ENCODE results near the gene IL27RA. TPM values are rescaled to one million over a fixed set of nuclear protein-coding genes. Genes with fewer than 3 reads are reported as not detected.

Gene IL27RA
- total RNA-seq, 4 donors from 2014 or later, result 3.0 to 5.5 (median 4.5) TPM

GRCh38 chr19:13984186-13984585 is 47.4 kb upstream of the IL27RA start:
- Histone ChIP-seq H3K9me3 (no peaks in the 10 kb centered on the region), H3K4me1 (peaks cover 29 to 40% (median 34%) of the 10 kb centered on the region in 4 donors), H3K36me3 (peaks cover 0 to 16% (median 10%) of the 10 kb centered on the region in 4 donors), H3K27ac (replicated peaks in 1 of 4) (no peak overlapping the region), H3K27me3 (no peaks in the 10 kb centered on the region), H3K4me3 (no peak overlapping the region)
- 86% methylated on average over 13 of the region's 15 CpGs for WGBS
- intact Hi-C loops (cut with DNase I), result no loop called here
- no peak for DNase-seq (ENCODE audit: extremely low spot score)
- TF ChIP-seq POLR2AphosphoS5 (IDR thresholded peaks at IDR 0.05), result no peak
- TF ChIP-seq EP300 (IDR thresholded peaks at IDR 0.05), result no peak
- TF ChIP-seq CTCF (IDR thresholded peaks at IDR 0.05), result no peak
- no peak for TF ChIP-seq POLR2A (IDR thresholded peaks at IDR 0.05; ENCODE audit: low read depth)

- Histone ChIP-seq H3K9me3 (no peaks in the 10 kb centered on the region), H3K27ac (replicated peaks in 1 of 4) (peak overlapping the region in 2 of 4 donors; percentile 58 to 80), H3K4me1 (peaks cover 22 to 34% (median 27%) of the 10 kb centered on the region in 4 donors), H3K27me3 (no peaks in the 10 kb centered on the region), H3K4me3 (no peak overlapping the region), H3K36me3 (peaks cover 0 to 17% (median 12%) of the 10 kb centered on the region in 4 donors)
- TF ChIP-seq POLR2A (IDR thresholded peaks at IDR 0.05; ENCODE audit: low read depth) (no peak), POLR2AphosphoS5 (IDR thresholded peaks at IDR 0.05) (no peak)
- intact Hi-C loops (cut with DNase I), result no loop called here
- DNase-seq (ENCODE audit: extremely low spot score), result no peak
- WGBS, result 85% methylated on average over 17 of the region's 25 CpGs
Measured at GRCh38 chr19:13984875-13985741, 46.5 kb upstream of the IL27RA start.

GRCh38 chr19:13985771-13986347 is 45.7 kb upstream of the IL27RA start:
- peaks cover 0 to 20% (median 16%) of the 10 kb centered on the region in 4 donors for H3K36me3 ChIP-seq
- intact Hi-C loops (cut with DNase I), result no loop called here
- no peaks in the 10 kb centered on the region for H3K27me3 ChIP-seq
- H3K9me3 ChIP-seq, result no peaks in the 10 kb centered on the region
- peaks cover 22 to 34% (median 27%) of the 10 kb centered on the region in 4 donors for H3K4me1 ChIP-seq
- peak overlapping the region in 3 of 4 donors; percentile 10 to 38 (median 29) for H3K4me3 ChIP-seq
- no peak for DNase-seq (ENCODE audit: extremely low spot score)
- TF ChIP-seq CTCF (IDR thresholded peaks at IDR 0.05), result no peak
- TF ChIP-seq POLR2A (IDR thresholded peaks at IDR 0.05; ENCODE audit: low read depth), result no peak
- TF ChIP-seq EP300 (IDR thresholded peaks at IDR 0.05), result no peak
- no peak for TF ChIP-seq POLR2AphosphoS5 (IDR thresholded peaks at IDR 0.05)
- WGBS, result 75% methylated on average over 8 of the region's 10 CpGs
- H3K27ac ChIP-seq (replicated peaks in 1 of 4), result peak overlapping the region; percentile 58 to 80 (median 77)

- H3K4me3 ChIP-seq, result peak overlapping the region in 3 of 4 donors; percentile 10 to 38 (median 29)
- H3K4me1 ChIP-seq, result peaks cover 22 to 33% (median 27%) of the 10 kb centered on the region in 4 donors
- peak; percentile 97 for DNase-seq (ENCODE audit: extremely low spot score)
- H3K27ac ChIP-seq (replicated peaks in 1 of 4), result peak overlapping the region; percentile 58 to 80 (median 77)
- 55% methylated on average over 15 of the region's 19 CpGs for WGBS
- H3K27me3 ChIP-seq, result no peaks in the 10 kb centered on the region
- TF ChIP-seq EP300 (IDR thresholded peaks at IDR 0.05) (no peak), POLR2AphosphoS5 (IDR thresholded peaks at IDR 0.05) (peak; percentile 40 to 63), POLR2A (IDR thresholded peaks at IDR 0.05; ENCODE audit: low read depth) (peak; percentile 2)
- H3K9me3 ChIP-seq, result no peaks in the 10 kb centered on the region
- H3K36me3 ChIP-seq, result peaks cover 0 to 26% (median 19%) of the 10 kb centered on the region in 4 donors
- intact Hi-C loops (cut with DNase I), result no loop called here
Measured at GRCh38 chr19:13986348-13986904, 45.1 kb upstream of the IL27RA start.

- peak overlapping the region; percentile 58 to 80 (median 77) for H3K27ac ChIP-seq (replicated peaks in 1 of 4)
- TF ChIP-seq POLR2AphosphoS5 (IDR thresholded peaks at IDR 0.05) (no peak), CTCF (IDR thresholded peaks at IDR 0.05) (no peak), EP300 (IDR thresholded peaks at IDR 0.05) (no peak), POLR2A (IDR thresholded peaks at IDR 0.05; ENCODE audit: low read depth) (no peak)
- H3K4me3 ChIP-seq, result peak overlapping the region in 1 of 4 donors; percentile 29
- no peaks in the 10 kb centered on the region for H3K27me3 ChIP-seq
- no peak for DNase-seq (ENCODE audit: extremely low spot score)
- no peaks in the 10 kb centered on the region for H3K9me3 ChIP-seq
- H3K4me1 ChIP-seq, result peaks cover 22 to 31% (median 25%) of the 10 kb centered on the region in 4 donors
- WGBS, result 56% methylated on average over 16 of the region's 17 CpGs
- H3K36me3 ChIP-seq, result peaks cover 0 to 34% (median 26%) of the 10 kb centered on the region in 4 donors
- intact Hi-C loops (cut with DNase I), result no loop called here
Measured at GRCh38 chr19:13987101-13987890, 44.3 kb upstream of the IL27RA start.

Measured in esophagus muscularis mucosa (tissue), 4 donors.